NOMO-1 treated with dmso at 0.1 percent for 144 hours (cell line): ENCODE results near the gene AIFM3.

ENCODE experiments used
- DNase-seq: peaks from one replicate; lab custom pipeline; 2025; ENCODE audit not compliant: unreplicated experiment; lab: John Stamatoyannopoulos, UW

Gene AIFM3

GRCh38 chr22:21025763-21026755, 59.0 kb downstream of the AIFM3 start:
- DNase-seq: no peak

GRCh38 chr22:21026783-21027692, 60.0 kb downstream of the AIFM3 start:
- no peak for DNase-seq

- no peak for DNase-seq
Observed at GRCh38 chr22:21028277-21029251, 61.5 kb downstream of the AIFM3 start.

GRCh38 chr22:21029486-21030025, 62.5 kb downstream of the AIFM3 start:
- DNase-seq: no peak

- DNase-seq: no peak
Observed at GRCh38 chr22:21030032-21030431, 63.0 kb downstream of the AIFM3 start.
